GM12891 (cell line): ENCODE measurements around the gene PLET1.

ENCODE experiments used
- DNase-seq: peaks from one replicate; pipeline ENCODE4 v3.0.0; 2011; ENCODE audit warnings: low spot score; ENCODE audit not compliant: insufficient read length
- FAIRE-seq: peaks from 2 replicates; lab custom pipeline; 2011; peaks lifted over from hg19 to GRCh38; lab: Jason Lieb, UNC
- PAX5 ChIP-seq: IDR thresholded peaks from 2 replicates; pipeline ENCODE4 v1.6.1; 2011; ENCODE audit warnings: low read length, moderate library complexity, mild to moderate bottlenecking; ENCODE audit not compliant: insufficient read depth, severe bottlenecking
- POLR2A ChIP-seq: IDR thresholded peaks from 2 replicates; pipeline ENCODE4 v1.6.1; 2011; ENCODE audit warnings: low read depth, low read length, control low read depth
- POLR2AphosphoS5 ChIP-seq: IDR thresholded peaks from 2 replicates; pipeline ENCODE4 v1.6.1; 2011; ENCODE audit warnings: low read depth, low read length, control low read depth
- POU2F2 ChIP-seq: IDR thresholded peaks from 2 replicates; pipeline ENCODE4 v1.6.1; 2011; ENCODE audit warnings: low read depth, mild to moderate bottlenecking, control low read depth, low read length, moderate library complexity
- SPI1 ChIP-seq: IDR thresholded peaks from 2 replicates; pipeline ENCODE4 v1.6.1; 2011; ENCODE audit warnings: low read depth, low read length, control low read depth
- TAF1 ChIP-seq: IDR thresholded peaks from 2 replicates; pipeline ENCODE4 v1.6.1; 2011; ENCODE audit warnings: low read depth, low read length, control low read depth

PLET1 gene

GRCh38 chr11:112269139-112269538 lies 8.5 kb upstream of the PLET1 start:
- TF ChIP-seq POU2F2 (no peak), PAX5 (no peak), POLR2AphosphoS5 (no peak), SPI1 (no peak), TAF1 (no peak), POLR2A (no peak)
- FAIRE-seq (no peak), DNase-seq (no peak)

DNA sequence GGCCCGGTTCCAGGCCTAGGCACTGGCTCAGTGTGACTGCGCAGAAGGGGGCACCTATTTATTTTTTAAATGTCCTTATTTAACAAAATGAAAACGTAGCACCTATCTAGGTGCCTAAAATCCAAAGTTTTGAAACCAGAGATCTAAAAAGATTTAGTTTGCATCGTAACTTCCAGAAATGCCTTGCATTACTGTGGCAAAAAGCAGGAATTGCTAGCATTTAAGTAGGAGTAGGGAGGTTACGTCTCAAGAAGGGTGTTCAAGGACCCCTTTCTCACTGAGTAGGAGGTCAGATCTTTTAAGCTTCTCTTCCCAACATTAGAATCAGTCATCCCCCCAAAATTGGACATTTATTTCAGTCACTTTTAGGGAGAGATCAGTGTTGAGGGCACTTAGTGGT lies 7.7 kb upstream of the PLET1 start:
- DNase-seq, result no peak
- FAIRE-seq, result no peak
- no peak for TF ChIP-seq PAX5

GRCh38 chr11:112267188-112267591 lies 6.5 kb upstream of the PLET1 start:
- FAIRE-seq (no peak), DNase-seq (no peak)
- TF ChIP-seq TAF1 (no peak), POU2F2 (no peak), POLR2AphosphoS5 (no peak), PAX5 (no peak), POLR2A (no peak), SPI1 (no peak)

GRCh38 chr11:112266410-112266778 lies 5.7 kb upstream of the PLET1 start:
- FAIRE-seq (no peak), DNase-seq (no peak)
- no peak for TF ChIP-seq TAF1
- no peak for TF ChIP-seq PAX5
- TF ChIP-seq SPI1, result no peak
- no peak for TF ChIP-seq POLR2AphosphoS5
- no peak for TF ChIP-seq POLR2A
- TF ChIP-seq POU2F2, result no peak

- FAIRE-seq, result no peak
- no peak for TF ChIP-seq POLR2A
- no peak for TF ChIP-seq TAF1
- TF ChIP-seq SPI1, result no peak
- DNase-seq, result no peak
Observed at GRCh38 chr11:112265659-112266409, 5.2 kb upstream of the PLET1 start.

GRCh38 chr11:112255067-112255720 lies 5.5 kb downstream of the PLET1 start:
- no peak for FAIRE-seq
- TF ChIP-seq POLR2AphosphoS5, result no peak
- no peak for TF ChIP-seq PAX5
- TF ChIP-seq SPI1, result no peak
- TF ChIP-seq POU2F2, result no peak
- TF ChIP-seq TAF1, result no peak
- no peak for TF ChIP-seq POLR2A
- DNase-seq, result no peak

DNA sequence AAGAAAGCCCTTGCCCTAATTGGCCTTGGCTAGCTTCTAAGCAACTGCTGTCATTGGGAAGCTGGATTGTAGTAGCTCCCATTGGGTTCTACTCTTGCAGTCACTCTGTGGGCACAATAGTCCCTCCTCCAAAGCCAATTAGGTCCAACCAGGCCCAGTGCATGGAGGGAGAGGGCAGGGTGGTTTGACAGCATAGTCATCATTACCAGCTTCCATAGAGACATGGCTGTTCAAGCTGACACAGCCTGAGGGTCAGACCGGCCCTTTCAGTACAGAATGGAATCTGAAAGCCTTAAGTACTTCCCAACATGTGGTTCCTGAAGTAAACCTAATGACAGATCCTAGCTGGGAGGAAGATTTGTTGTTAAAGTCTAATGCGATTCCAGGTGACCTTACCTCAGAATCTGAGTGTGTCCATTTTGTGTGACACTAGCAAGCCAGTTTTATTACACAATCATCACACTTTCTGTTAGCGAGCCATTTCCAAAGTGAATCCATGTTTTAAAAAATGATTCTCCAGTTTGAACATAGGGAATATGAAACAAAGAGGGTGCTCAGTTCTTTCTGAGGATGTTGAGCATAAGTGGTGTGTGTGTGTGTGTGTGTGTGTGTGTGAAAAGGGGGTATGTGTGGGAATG lies 6.9 kb downstream of the PLET1 start:
- DNase-seq, result no peak
- TF ChIP-seq PAX5, result no peak
- no peak for TF ChIP-seq SPI1
- TF ChIP-seq POLR2A, result no peak
- TF ChIP-seq POLR2AphosphoS5, result no peak
- no peak for TF ChIP-seq TAF1
- TF ChIP-seq POU2F2, result no peak
- FAIRE-seq, result no peak

GRCh38 chr11:112249871-112250610 lies 10.6 kb downstream of the PLET1 start:
- FAIRE-seq (no peak), DNase-seq (no peak)
- no peak for TF ChIP-seq TAF1
- TF ChIP-seq SPI1, result no peak
- no peak for TF ChIP-seq PAX5
- no peak for TF ChIP-seq POLR2AphosphoS5
- no peak for TF ChIP-seq POU2F2
- TF ChIP-seq POLR2A, result no peak

DNA sequence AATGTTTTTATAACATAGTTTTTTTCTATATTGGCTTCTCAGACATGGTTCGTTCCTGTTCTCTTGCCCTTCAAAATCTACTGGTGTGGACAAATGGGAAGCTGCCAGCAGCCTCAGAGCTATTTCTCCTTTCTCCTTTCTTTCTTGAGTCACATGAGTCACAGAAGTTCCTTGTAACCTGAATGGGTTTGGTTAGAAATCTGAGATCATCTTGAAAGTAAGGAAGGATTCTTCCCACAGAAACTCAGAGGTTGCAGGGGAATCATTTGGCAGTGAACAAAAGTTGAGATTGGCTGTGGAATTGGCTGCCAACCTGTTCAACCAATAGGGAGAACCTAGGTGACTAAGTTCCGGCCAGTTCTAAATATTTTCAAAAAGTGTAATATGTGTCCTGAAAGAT lies 12.5 kb downstream of the PLET1 start:
- FAIRE-seq (no peak), DNase-seq (no peak)
- TF ChIP-seq TAF1, result no peak
